ENCODE measurements around the gene COMMD8.

GRCh38 chr4:47493238-47494123 is 30.0 kb upstream of the COMMD8 start:
- TF ChIP-seq CTCF (IDR thresholded peaks at IDR 0.05): no peak
- no peak for TF ChIP-seq POLR2A (IDR thresholded peaks at IDR 0.05)
